ENCODE results near the gene PHLDA1. TPM values are rescaled to one million over a fixed set of nuclear protein-coding genes. Genes with fewer than 3 reads are reported as not detected.

PHLDA1 gene
- total and polyA plus RNA-seq, 2 experiments from 2014 or later, result 11.7 to 21.6 TPM

GRCh38 chr12:76042147-76042546 is 10.6 kb upstream of the PHLDA1 start:
- Histone ChIP-seq H3K27me3 (ENCODE audit: insufficient read depth) (no peaks in the 10 kb centered on the region), H3K36me3 (ENCODE audit: insufficient read depth) (peaks cover 9% of the 10 kb centered on the region; the same call in 1 of the 2 replicates), H3K79me2 (replicated peaks; ENCODE audit: insufficient read depth) (no peaks in the 10 kb centered on the region), H4K20me1 (replicated peaks; ENCODE audit: insufficient read depth) (no peaks in the 10 kb centered on the region), H3K4me3 (no peak overlapping the region), H3F3A (replicated peaks; ENCODE audit: low read depth) (peaks cover 5% of the 10 kb centered on the region; the same call in 1 of the 2 replicates), H3K4me2 (no peak overlapping the region), H3K27ac (ENCODE audit: low read depth) (no peak overlapping the region; the same call in 1 of the 2 replicates), H2AFZ (no peak overlapping the region), H3K9me2 (ENCODE audit: insufficient read depth) (no peaks in the 10 kb centered on the region), H3K4me1 (ENCODE audit: insufficient read depth) (peaks cover 33% of the 10 kb centered on the region)
- no peaks in the 10 kb centered on the region for H3K9me3 Mint-ChIP-seq
- TF ChIP-seq ZNF114 (CRISPR knock-in tag; IDR thresholded peaks at IDR 0.05), result no peak
- no peak overlapping the region for H3K4me3 Mint-ChIP-seq
- DNase-seq (ENCODE audit: low spot score) (no peak), ATAC-seq (no peak)
- no peak overlapping the region for H3K27ac Mint-ChIP-seq
- peaks cover 23% of the 10 kb centered on the region for H3K36me3 Mint-ChIP-seq (ENCODE audit: low read depth)
- peaks cover 10% of the 10 kb centered on the region for H3K27me3 Mint-ChIP-seq (ENCODE audit: insufficient read depth, low read depth, poor library complexity)
- peaks cover 38% of the 10 kb centered on the region for H3K4me1 Mint-ChIP-seq

- H3K4me1 Mint-ChIP-seq, result peaks cover 39% of the 10 kb centered on the region
- no peaks in the 10 kb centered on the region for H3K27me3 ChIP-seq (ENCODE audit: insufficient read depth)
- no peak for TF ChIP-seq ETS1 (IDR thresholded peaks at IDR 0.05)
- TF ChIP-seq EZH2 (IDR thresholded peaks at IDR 0.05; ENCODE audit: low read depth, unreplicated experiment), result no peak
- TF ChIP-seq JUNB (IDR thresholded peaks at IDR 0.05; ENCODE audit: unreplicated experiment), result no peak
- no peak for TF ChIP-seq STAT1 (IDR thresholded peaks at IDR 0.05; ENCODE audit: unreplicated experiment)
- no peak for TF ChIP-seq CTCF (conservative IDR thresholded peaks at IDR 0.05; ENCODE audit: low read depth in 2 of 2)
- TF ChIP-seq CREB1 (CRISPR knock-in tag; IDR thresholded peaks at IDR 0.05; ENCODE audit: low read depth), result no peak
- TF ChIP-seq NANOG (IDR thresholded peaks at IDR 0.05; ENCODE audit: borderline replicate concordance), result no peak
- no peak for TF ChIP-seq POLR2AphosphoS5 (IDR thresholded peaks at IDR 0.05; ENCODE audit: low read depth)
- TF ChIP-seq ZNF114 (CRISPR knock-in tag; IDR thresholded peaks at IDR 0.05), result no peak
- no peak for TF ChIP-seq ZNF331 (CRISPR knock-in tag; IDR thresholded peaks at IDR 0.05; ENCODE audit: low read depth)
- no peak for TF ChIP-seq ZNF462 (CRISPR knock-in tag; IDR thresholded peaks at IDR 0.05)
- no peak for TF ChIP-seq EZH2phosphoT487 (IDR thresholded peaks at IDR 0.05; ENCODE audit: unreplicated experiment)
These were observed 9.8 kb upstream of the PHLDA1 start for GRCh38 chr12:76041406-76041805.

More at GRCh38 chr12:76041406-76041805, 9.8 kb upstream of the PHLDA1 start:
- Mint-ChIP-seq H3K36me3 (ENCODE audit: low read depth) (peaks cover 16% of the 10 kb centered on the region; the same call in 2 of the 3 replicates), H3K4me3 (no peak overlapping the region), H3K27me3 (ENCODE audit: insufficient read depth, low read depth, poor library complexity) (peaks cover 10% of the 10 kb centered on the region), H3K27ac (no peak overlapping the region), H3K9me3 (no peaks in the 10 kb centered on the region)
- Histone ChIP-seq H3F3A (replicated peaks; ENCODE audit: low read depth) (peaks cover 5% of the 10 kb centered on the region; the same call in 1 of the 2 replicates), H3K79me2 (replicated peaks; ENCODE audit: insufficient read depth) (no peaks in the 10 kb centered on the region), H3K27ac (ENCODE audit: low read depth) (peak overlapping the region; percentile 28; the same call in 1 of the 2 replicates), H3K4me2 (no peak overlapping the region), H2AFZ (no peak overlapping the region), H3K9me2 (ENCODE audit: insufficient read depth) (no peaks in the 10 kb centered on the region), H3K4me1 (ENCODE audit: insufficient read depth) (peaks cover 33% of the 10 kb centered on the region), H3K36me3 (ENCODE audit: insufficient read depth) (peaks cover 9% of the 10 kb centered on the region; the same call in 1 of the 2 replicates), H3K4me3 (no peak overlapping the region), H4K20me1 (replicated peaks; ENCODE audit: insufficient read depth) (no peaks in the 10 kb centered on the region)
- no peak for DNase-seq (ENCODE audit: low spot score)
- ATAC-seq, result no peak
